ENCODE results near the gene NEK6. TPM values are rescaled to one million over a fixed set of nuclear protein-coding genes. Genes with fewer than 3 reads are reported as not detected.

NEK6 gene
- total and polyA plus RNA-seq, 10 of the 15 experiments (the other 5 are each of a cell fraction or from before 2014, with no cell fraction given), result 31.3 to 161 (median 89.2) TPM

DNA sequence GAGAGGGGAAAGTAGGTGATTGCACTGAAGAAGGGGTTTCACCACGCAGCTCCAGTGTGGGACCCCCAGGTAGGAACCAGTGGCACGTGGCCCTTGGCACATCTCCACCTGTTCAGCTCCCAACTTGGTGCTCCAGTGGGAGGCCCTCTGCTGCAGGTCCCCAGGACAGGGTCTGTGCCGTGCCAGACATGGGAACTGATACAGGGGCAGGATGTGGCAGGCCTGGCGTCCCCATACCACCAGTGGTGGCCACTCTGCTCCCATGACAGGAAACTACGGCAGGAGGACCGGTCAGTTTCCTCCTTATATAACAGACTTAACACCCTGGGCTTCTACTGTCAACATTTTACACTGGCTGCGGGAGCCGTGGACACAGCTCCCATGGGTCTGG, 90.2 kb downstream of the NEK6 start:
- intact Hi-C loops (cut with micrococcal nuclease; ENCODE audit: unreplicated experiment) (no loop called here), in situ Hi-C loops (cut with MboI) (no loop called here)
- WGBS (ENCODE audit: insufficient coverage, insufficient replicate concordance, low lambda C conversion rate, missing lambda C conversion rate), result 89% methylated on average over 8 of the region's 8 CpGs
- peaks cover 50 to 62% of the 10 kb centered on the region in 2 experiments for H3K36me3 ChIP-seq (ENCODE audit: control insufficient read depth in 2 of 2, insufficient read depth in 2 of 2, low read length in 1 of 2)
- DNase-seq (ENCODE audit: low read depth, low spot score) (no peak), ATAC-seq (no peak), FAIRE-seq (no peak)
- TF ChIP-seq POLR2A (IDR thresholded peaks at IDR 0.05; ENCODE audit: low read depth, low read length) (peak; percentile 66), BMI1 (IDR thresholded peaks at IDR 0.05; ENCODE audit: borderline replicate concordance) (no peak), POLR2AphosphoS5 (IDR thresholded peaks at IDR 0.05; ENCODE audit: low read length) (peak; percentile 64; the same call in 1 of the 2 replicates)
- no peaks in the 10 kb centered on the region for H3K27me3 ChIP-seq (replicated peaks in 1 of 2; ENCODE audit: control insufficient read depth in 2 of 2, insufficient read depth in 2 of 2, low read length in 1 of 2)
- ChIA-PET CTCF (interaction anchor here (0.6 kb wide), 1 partner anchor 57 kb away, joined by 3 read pairs; no protein-coding TSS in a partner anchor), SMC1A (ENCODE audit: uncharacterized antibody, unreplicated experiment) (no interaction called here), POLR2A (no interaction called here), RAD21 (ENCODE audit: unreplicated experiment) (no interaction called here)
- H3K79me2 ChIP-seq (ENCODE audit: control insufficient read depth, insufficient read depth, low read length), result no peaks in the 10 kb centered on the region
- H3K9ac ChIP-seq (ENCODE audit: control insufficient read depth, insufficient read depth, low read length), result no peak overlapping the region
- no TSS peak for BruUV-seq (replicated peaks)
- H3K9me3 ChIP-seq (replicated peaks; ENCODE audit: control insufficient read depth, insufficient read depth, low read length), result no peaks in the 10 kb centered on the region
- H4K20me1 ChIP-seq (ENCODE audit: control insufficient read depth, insufficient read depth), result no peaks in the 10 kb centered on the region
- H3K4me3 ChIP-seq, result no peak overlapping the region
- no peak overlapping the region for H3K27ac ChIP-seq (ENCODE audit: control insufficient read depth, insufficient read depth)
- H3K4me2 ChIP-seq (ENCODE audit: control insufficient read depth, insufficient read depth), result no peak overlapping the region
- no peak overlapping the region for H2AFZ ChIP-seq (ENCODE audit: control insufficient read depth, low read depth, low read length)
- H3K4me1 ChIP-seq (ENCODE audit: control insufficient read depth, insufficient read depth, low read length), result no peaks in the 10 kb centered on the region

DNA sequence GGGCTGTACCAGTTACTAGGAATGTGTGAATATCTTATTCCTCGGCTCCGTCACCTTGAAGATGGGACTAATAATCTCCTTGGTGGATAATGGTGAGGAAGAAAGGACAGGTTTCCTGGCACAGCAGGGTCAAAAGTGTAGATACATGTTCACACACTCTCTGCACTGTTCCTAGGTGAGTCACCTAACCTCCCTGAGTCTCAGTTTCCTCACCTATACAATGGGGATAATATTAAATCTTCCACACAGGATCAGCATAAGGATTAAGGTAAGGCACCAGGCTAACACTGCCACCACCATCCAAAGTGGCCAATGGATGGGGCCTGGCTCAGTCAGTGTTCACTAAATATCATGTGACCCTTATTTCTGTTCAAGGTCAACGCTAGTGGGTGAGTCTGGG, 90.6 kb downstream of the NEK6 start:
- Histone ChIP-seq H3K9ac (ENCODE audit: control insufficient read depth, insufficient read depth, low read length) (no peak overlapping the region), H4K20me1 (ENCODE audit: control insufficient read depth, insufficient read depth) (no peaks in the 10 kb centered on the region), H3K27me3 (replicated peaks in 1 of 2; ENCODE audit: control insufficient read depth in 2 of 2, insufficient read depth in 2 of 2, low read length in 1 of 2) (no peaks in the 10 kb centered on the region), H3K4me3 (no peak overlapping the region), H3K4me2 (ENCODE audit: control insufficient read depth, insufficient read depth) (no peak overlapping the region), H3K4me1 (ENCODE audit: control insufficient read depth, insufficient read depth, low read length) (no peaks in the 10 kb centered on the region), H2AFZ (ENCODE audit: control insufficient read depth, low read depth, low read length) (no peak overlapping the region), H3K79me2 (ENCODE audit: control insufficient read depth, insufficient read depth, low read length) (no peaks in the 10 kb centered on the region), H3K36me3 (ENCODE audit: control insufficient read depth in 2 of 2, insufficient read depth in 2 of 2, low read length in 1 of 2) (peaks cover 53 to 64% of the 10 kb centered on the region in 2 experiments), H3K27ac (ENCODE audit: control insufficient read depth, insufficient read depth) (no peak overlapping the region), H3K9me3 (replicated peaks; ENCODE audit: control insufficient read depth, insufficient read depth, low read length) (no peaks in the 10 kb centered on the region)
- TF ChIP-seq SP1 (IDR thresholded peaks at IDR 0.05; ENCODE audit: low read depth, low read length) (no peak), POLR2AphosphoS5 (IDR thresholded peaks at IDR 0.05; ENCODE audit: low read length) (0 out of 2 replicates have a peak, but pooled peaks have one; percentile 6)
- TF ChIP-seq, protein P1, sequence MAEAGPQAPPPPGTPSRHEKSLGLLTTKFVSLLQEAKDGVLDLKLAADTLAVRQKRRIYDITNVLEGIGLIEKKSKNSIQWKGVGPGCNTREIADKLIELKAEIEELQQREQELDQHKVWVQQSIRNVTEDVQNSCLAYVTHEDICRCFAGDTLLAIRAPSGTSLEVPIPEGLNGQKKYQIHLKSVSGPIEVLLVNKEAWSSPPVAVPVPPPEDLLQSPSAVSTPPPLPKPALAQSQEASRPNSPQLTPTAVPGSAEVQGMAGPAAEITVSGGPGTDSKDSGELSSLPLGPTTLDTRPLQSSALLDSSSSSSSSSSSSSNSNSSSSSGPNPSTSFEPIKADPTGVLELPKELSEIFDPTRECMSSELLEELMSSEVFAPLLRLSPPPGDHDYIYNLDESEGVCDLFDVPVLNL (IDR thresholded peaks at IDR 0.05; ENCODE audit: low read depth, low read length), result no peak
- TF ChIP-seq, protein P2, sequence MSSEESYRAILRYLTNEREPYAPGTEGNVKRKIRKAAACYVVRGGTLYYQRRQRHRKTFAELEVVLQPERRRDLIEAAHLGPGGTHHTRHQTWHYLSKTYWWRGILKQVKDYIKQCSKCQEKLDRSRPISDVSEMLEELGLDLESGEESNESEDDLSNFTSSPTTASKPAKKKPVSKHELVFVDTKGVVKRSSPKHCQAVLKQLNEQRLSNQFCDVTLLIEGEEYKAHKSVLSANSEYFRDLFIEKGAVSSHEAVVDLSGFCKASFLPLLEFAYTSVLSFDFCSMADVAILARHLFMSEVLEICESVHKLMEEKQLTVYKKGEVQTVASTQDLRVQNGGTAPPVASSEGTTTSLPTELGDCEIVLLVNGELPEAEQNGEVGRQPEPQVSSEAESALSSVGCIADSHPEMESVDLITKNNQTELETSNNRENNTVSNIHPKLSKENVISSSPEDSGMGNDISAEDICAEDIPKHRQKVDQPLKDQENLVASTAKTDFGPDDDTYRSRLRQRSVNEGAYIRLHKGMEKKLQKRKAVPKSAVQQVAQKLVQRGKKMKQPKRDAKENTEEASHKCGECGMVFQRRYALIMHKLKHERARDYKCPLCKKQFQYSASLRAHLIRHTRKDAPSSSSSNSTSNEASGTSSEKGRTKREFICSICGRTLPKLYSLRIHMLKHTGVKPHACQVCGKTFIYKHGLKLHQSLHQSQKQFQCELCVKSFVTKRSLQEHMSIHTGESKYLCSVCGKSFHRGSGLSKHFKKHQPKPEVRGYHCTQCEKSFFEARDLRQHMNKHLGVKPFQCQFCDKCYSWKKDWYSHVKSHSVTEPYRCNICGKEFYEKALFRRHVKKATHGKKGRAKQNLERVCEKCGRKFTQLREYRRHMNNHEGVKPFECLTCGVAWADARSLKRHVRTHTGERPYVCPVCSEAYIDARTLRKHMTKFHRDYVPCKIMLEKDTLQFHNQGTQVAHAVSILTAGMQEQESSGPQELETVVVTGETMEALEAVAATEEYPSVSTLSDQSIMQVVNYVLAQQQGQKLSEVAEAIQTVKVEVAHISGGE (CRISPR knock-in tag; IDR thresholded peaks at IDR 0.05), result no peak
- POLR2A ChIA-PET, result no interaction called here
- intact Hi-C loops (cut with micrococcal nuclease; ENCODE audit: unreplicated experiment), result no loop called here
- RAD21 ChIA-PET (ENCODE audit: unreplicated experiment), result no interaction called here
- DNase-seq (ENCODE audit: low read depth, low spot score), result no peak
- SMC1A ChIA-PET (ENCODE audit: uncharacterized antibody, unreplicated experiment), result no interaction called here
- 98% methylated on average over 3 of the region's 3 CpGs for WGBS (ENCODE audit: insufficient coverage, insufficient replicate concordance, low lambda C conversion rate, missing lambda C conversion rate)
- BruUV-seq (replicated peaks), result no TSS peak
- no peak for ATAC-seq
- FAIRE-seq, result no peak
- in situ Hi-C loops (cut with MboI), result no loop called here
- CTCF ChIA-PET, result no interaction called here

All from GM12878 (cell line).